Transverse colon (tissue), 4 donors: Measurements from ENCODE around the gene DVL1. TPM values are rescaled to one million over a fixed set of nuclear protein-coding genes. Genes with fewer than 3 reads are reported as not detected.

ENCODE experiments used
- DNase-seq: peaks from one replicate; pipeline ENCODE4 v3.0.0-alpha.2; 2019
- H3K27ac ChIP-seq, 4 donors: fragments of 200-600 bp; sonication (generic); 2 replicates each; pipeline ENCODE4 v1.5.1; 2016 to 2018; ENCODE audit warnings: inconsistent platforms in 4 of 4
- H3K27me3 ChIP-seq: fragments of 200-600 bp; sonication (generic); 2 replicates; pipeline ENCODE4 v1.5.1; 2017; ENCODE audit warnings: inconsistent platforms
- H3K36me3 ChIP-seq, 4 donors: fragments of 200-600 bp; sonication (generic); 2 replicates each; pipeline ENCODE4 v1.5.1; 2017 to 2019; ENCODE audit warnings: inconsistent platforms in 4 of 4
- H3K4me1 ChIP-seq, 4 donors: fragments of 200-600 bp; sonication (generic); 2 replicates each; pipeline ENCODE4 v1.5.1; 2017 to 2020; ENCODE audit warnings: inconsistent platforms in 4 of 4
- H3K4me3 ChIP-seq, 4 donors: fragments of 200-600 bp; sonication (generic); 1 replicate in 1 of 4; 2 replicates in 3 of 4; pipeline versions ENCODE4 v1.5.1 to v1.6.1; 2017 to 2019; ENCODE audit warnings: inconsistent platforms in 4 of 4
- H3K9me3 ChIP-seq, 2 donors: fragments of 200-600 bp; sonication (generic); 2 replicates each; pipeline ENCODE4 v1.5.1; 2017 to 2019; ENCODE audit warnings: inconsistent platforms in 2 of 2
- CTCF ChIP-seq, 5 experiments: fragments of 200-600 bp in 3 of 5; fragments of 450-650 bp in 2 of 5; sonication (generic) in 3 of 5; IDR thresholded peaks; 1 replicate in 2 of 5; 2 replicates in 3 of 5; pipeline ENCODE4 v1.5.1; 2016 to 2017; ENCODE audit warnings: antibody characterized with exemption in 5 of 5, inconsistent platforms in 3 of 5, mild to moderate bottlenecking in 2 of 5, moderate library complexity in 1 of 5
- EP300 ChIP-seq: sonication (generic); formaldehyde crosslinking; IDR thresholded peaks from one replicate; pipeline ENCODE4 v1.6.1; 2017; ENCODE audit warnings: antibody characterized with exemption, low read depth
- POLR2A ChIP-seq: fragments of 450-650 bp; IDR thresholded peaks from one replicate; pipeline ENCODE4 v1.6.1; 2016; ENCODE audit warnings: antibody characterized with exemption, mild to moderate bottlenecking, moderate library complexity
- POLR2AphosphoS5 ChIP-seq, 3 donors: sonication (generic); formaldehyde crosslinking; IDR thresholded peaks; one replicate each; pipeline ENCODE4 v1.6.1; 2016; ENCODE audit warnings: antibody characterized with exemption in 3 of 3
- WGBS, 2 donors: methylation state at CpG; one replicate each; pipeline ENCODE4 v1.1.5; 2018; ENCODE audit warnings: low coverage in 1 of 2; 5-methylcytosine and 5-hydroxymethylcytosine counted together
- in situ Hi-C, 4 donors: fragments of 200-750 bp; cut with MboI; loops; one replicate each; pipeline versions ENCODE4 v1.15.0 to v1.15.1; 2017; ENCODE audit warnings: low sequenced_read_pairs in 3 of 4, low pct_ligation_motif_present in 1 of 4, low pct_unique_long_range_greater_than_20kb in 1 of 4
- intact Hi-C: fragments of 100-400 bp; cut with DNase I; formaldehyde crosslinking; loops from one replicate; pipeline ENCODE4 v1.15.1; 2023; ENCODE audit warnings: low total_unique reads
- total RNA-seq, 4 donors: library from RNA; depleted of rRNA; stranded (reverse); fragments of >200 nt; gene quantifications; one replicate each; pipeline ENCODE4 v1.1.0, GENCODE V29; 2016

Gene DVL1
- total RNA-seq, 4 donors from 2014 or later, result 103 to 182 (median 115) TPM

- H3K36me3 ChIP-seq, result no peaks in the 10 kb centered on the region
- peak; percentile 82 for DNase-seq
- H3K4me3 ChIP-seq, result peak overlapping the region; percentile 81 to 89 (median 86)
- peaks cover 34 to 49% (median 39%) of the 10 kb centered on the region in 4 donors for H3K4me1 ChIP-seq
- no peaks in the 10 kb centered on the region for H3K9me3 ChIP-seq
- intact Hi-C loops, result no loop called here
- TF ChIP-seq POLR2AphosphoS5 (IDR thresholded peaks at IDR 0.05) (peak in 1 of 3 donors; percentile 39), POLR2A (peak; percentile 49), EP300 (no peak)
- WGBS, 2 donors, result 25% methylated on average over 22 of the region's 26 CpGs; no CpG with 5 or more reads in 1 of the 2 donors
- H3K27ac ChIP-seq, result peak overlapping the region; percentile 81 to 91 (median 87)
- in situ Hi-C loops, result no loop called here
- peaks cover 1% of the 10 kb centered on the region for H3K27me3 ChIP-seq
These were observed 1.4 kb downstream of the DVL1 start for GRCh38 chr1:1347663-1348419.

- no peak for TF ChIP-seq POLR2A
- TF ChIP-seq EP300, result no peak
- no peak for TF ChIP-seq CTCF (IDR thresholded peaks at IDR 0.05)
- TF ChIP-seq POLR2AphosphoS5 (IDR thresholded peaks at IDR 0.05), result no peak
- no peak for DNase-seq
- Histone ChIP-seq H3K27me3 (no peaks in the 10 kb centered on the region), H3K4me1 (peaks cover 34 to 49% (median 39%) of the 10 kb centered on the region in 4 donors), H3K27ac (peak overlapping the region; percentile 81 to 91 (median 87)), H3K36me3 (no peaks in the 10 kb centered on the region), H3K9me3 (no peaks in the 10 kb centered on the region), H3K4me3 (peak overlapping the region in 3 of 4 donors; percentile 81 to 87 (median 85))
- WGBS, 2 donors, result 67% methylated on average over 10 of the region's 10 CpGs; no CpG with 5 or more reads in 1 of the 2 donors
- in situ Hi-C loops, result no loop called here
- intact Hi-C loops, result no loop called here
These were observed 2.1 kb downstream of the DVL1 start for GRCh38 chr1:1347026-1347595.

- Histone ChIP-seq H3K27me3 (no peaks in the 10 kb centered on the region), H3K27ac (peak overlapping the region in 1 of 4 donors; percentile 81), H3K4me1 (peaks cover 34 to 45% (median 38%) of the 10 kb centered on the region in 4 donors), H3K4me3 (no peak overlapping the region), H3K9me3 (no peaks in the 10 kb centered on the region), H3K36me3 (no peaks in the 10 kb centered on the region)
- intact Hi-C loops (no loop called here), in situ Hi-C loops (no loop called here)
- 84% methylated on average over 10 of the region's 10 CpGs; no CpG with 5 or more reads in 1 of the 2 donors for WGBS, 2 donors
- DNase-seq, result no peak
- TF ChIP-seq POLR2AphosphoS5 (IDR thresholded peaks at IDR 0.05) (no peak), CTCF (IDR thresholded peaks at IDR 0.05) (no peak), POLR2A (no peak), EP300 (no peak)
These were observed 2.7 kb downstream of the DVL1 start for GRCh38 chr1:1346501-1346890.

GRCh38 chr1:1345860-1346500 lies 3.2 kb downstream of the DVL1 start:
- Histone ChIP-seq H3K9me3 (no peaks in the 10 kb centered on the region), H3K27ac (no peak overlapping the region), H3K4me3 (no peak overlapping the region), H3K4me1 (peaks cover 34 to 42% (median 37%) of the 10 kb centered on the region in 4 donors), H3K27me3 (no peaks in the 10 kb centered on the region), H3K36me3 (no peaks in the 10 kb centered on the region)
- 68 to 80% methylated on average over 2 to 7 of the region's 12 CpGs for WGBS, 2 donors
- in situ Hi-C loops (no loop called here), intact Hi-C loops (no loop called here)
- no peak for TF ChIP-seq POLR2A
- TF ChIP-seq POLR2AphosphoS5 (IDR thresholded peaks at IDR 0.05), result no peak
- no peak for TF ChIP-seq CTCF (IDR thresholded peaks at IDR 0.05)
- no peak for TF ChIP-seq EP300
- no peak for DNase-seq
